ENCODE results near the gene CCDC157. TPM values are rescaled to one million over a fixed set of nuclear protein-coding genes. Genes with fewer than 3 reads are reported as not detected.

The CCDC157 gene
- total RNA-seq, 1 experiment from 2014 or later: 3.5 TPM

DNA sequence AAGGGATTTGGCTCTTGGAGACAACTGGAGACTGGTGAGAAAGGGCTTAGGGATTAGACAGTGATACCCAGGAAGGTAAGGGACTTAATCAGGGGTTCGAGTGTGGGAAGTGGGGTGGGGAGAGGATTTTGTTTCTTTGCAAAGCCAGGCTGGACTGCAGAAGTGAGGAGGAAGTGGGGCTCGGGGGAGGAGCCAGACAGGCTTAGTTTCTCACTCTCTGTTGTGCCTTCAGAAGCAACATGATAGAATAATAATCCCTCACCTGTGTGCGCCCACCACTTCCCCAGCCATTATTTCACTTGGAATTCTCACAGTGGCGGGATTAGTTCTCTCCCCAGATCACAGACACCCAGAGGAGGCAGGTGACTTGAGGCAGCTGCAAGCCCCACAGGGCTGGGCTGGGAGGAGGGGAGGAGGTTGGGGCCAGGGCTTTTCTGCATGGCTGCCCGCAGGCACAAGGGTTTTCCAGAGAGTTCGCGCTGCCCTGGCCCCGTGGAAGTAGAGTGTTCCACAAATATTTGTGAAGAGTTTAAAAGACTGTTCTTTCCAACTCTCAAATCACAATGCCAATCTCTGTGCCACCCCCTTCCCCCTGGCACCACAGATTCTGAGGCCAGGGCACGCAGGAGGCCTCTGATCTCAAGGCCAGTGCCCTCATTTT, 36.0 kb downstream of the CCDC157 start:
- Histone ChIP-seq H3K27ac (ENCODE audit: low read length) (no peak overlapping the region), H3K4me1 (ENCODE audit: insufficient read depth, low read length) (peaks cover 2% of the 10 kb centered on the region), H3K4me2 (ENCODE audit: low read length) (no peak overlapping the region), H3K4me3 (ENCODE audit: low read length) (no peak overlapping the region), H4K20me1 (ENCODE audit: low read length) (peaks cover 4% of the 10 kb centered on the region; the same call in 1 of the 2 replicates), H3K27me3 (ENCODE audit: low read length) (no peaks in the 10 kb centered on the region), H3K9ac (ENCODE audit: low read length) (no peak overlapping the region), H3K9me2 (replicated peaks; ENCODE audit: low read length) (no peaks in the 10 kb centered on the region), H3F3A (ENCODE audit: low read length, unreplicated experiment) (no peaks in the 10 kb centered on the region), H3K36me3 (ENCODE audit: low read depth, low read length) (no peaks in the 10 kb centered on the region), H2AFZ (ENCODE audit: low read length) (no peak overlapping the region), H3K79me2 (ENCODE audit: low read length) (peaks cover 7% of the 10 kb centered on the region), H3K9me3 (ENCODE audit: low read length) (no peaks in the 10 kb centered on the region)
- TF ChIP-seq EZH2phosphoT487 (IDR thresholded peaks at IDR 0.05; ENCODE audit: borderline replicate concordance, low read length): no peak
- TF ChIP-seq EZH2 (IDR thresholded peaks at IDR 0.05; ENCODE audit: low read length, unreplicated experiment): no peak
- TF ChIP-seq, protein P1, sequence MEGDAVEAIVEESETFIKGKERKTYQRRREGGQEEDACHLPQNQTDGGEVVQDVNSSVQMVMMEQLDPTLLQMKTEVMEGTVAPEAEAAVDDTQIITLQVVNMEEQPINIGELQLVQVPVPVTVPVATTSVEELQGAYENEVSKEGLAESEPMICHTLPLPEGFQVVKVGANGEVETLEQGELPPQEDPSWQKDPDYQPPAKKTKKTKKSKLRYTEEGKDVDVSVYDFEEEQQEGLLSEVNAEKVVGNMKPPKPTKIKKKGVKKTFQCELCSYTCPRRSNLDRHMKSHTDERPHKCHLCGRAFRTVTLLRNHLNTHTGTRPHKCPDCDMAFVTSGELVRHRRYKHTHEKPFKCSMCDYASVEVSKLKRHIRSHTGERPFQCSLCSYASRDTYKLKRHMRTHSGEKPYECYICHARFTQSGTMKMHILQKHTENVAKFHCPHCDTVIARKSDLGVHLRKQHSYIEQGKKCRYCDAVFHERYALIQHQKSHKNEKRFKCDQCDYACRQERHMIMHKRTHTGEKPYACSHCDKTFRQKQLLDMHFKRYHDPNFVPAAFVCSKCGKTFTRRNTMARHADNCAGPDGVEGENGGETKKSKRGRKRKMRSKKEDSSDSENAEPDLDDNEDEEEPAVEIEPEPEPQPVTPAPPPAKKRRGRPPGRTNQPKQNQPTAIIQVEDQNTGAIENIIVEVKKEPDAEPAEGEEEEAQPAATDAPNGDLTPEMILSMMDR (conservative IDR thresholded peaks at IDR 0.05; ENCODE audit: low read depth, low read length): no peak
- POLR2A ChIA-PET (ENCODE audit: unreplicated experiment): no interaction called here
- CTCF ChIA-PET: no interaction called here
- BruUV-seq (replicated peaks): no TSS peak
- DNase-seq: no peak
- no peak for ATAC-seq
- intact Hi-C loops (cut with micrococcal nuclease): no loop called here

DNA sequence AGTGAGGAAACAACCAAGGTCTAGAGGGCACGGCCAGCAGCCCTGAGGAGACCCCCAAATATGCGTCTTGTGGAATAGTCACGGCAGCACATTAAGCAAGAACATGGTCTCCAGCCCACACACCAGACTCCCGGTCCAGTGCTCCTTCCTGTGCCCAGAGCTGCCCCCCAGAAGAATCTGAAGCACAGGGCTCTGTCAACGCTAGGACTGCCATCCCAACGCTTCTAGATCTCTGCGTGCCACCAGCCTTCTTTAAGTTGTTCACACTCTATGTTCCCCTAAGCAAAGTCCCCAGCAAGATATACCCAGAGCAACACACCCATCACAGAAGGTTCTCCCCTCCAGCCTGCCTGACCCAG, 36.5 kb downstream of the CCDC157 start:
- TF ChIP-seq, protein P1 (conservative IDR thresholded peaks at IDR 0.05; ENCODE audit: low read depth, low read length): no peak
- TF ChIP-seq EZH2 (IDR thresholded peaks at IDR 0.05; ENCODE audit: low read length, unreplicated experiment) (no peak), EZH2phosphoT487 (IDR thresholded peaks at IDR 0.05; ENCODE audit: borderline replicate concordance, low read length) (no peak)
- POLR2A ChIA-PET (ENCODE audit: unreplicated experiment): no interaction called here
- H3K27me3 ChIP-seq (ENCODE audit: low read length): no peaks in the 10 kb centered on the region
- peaks cover 6% of the 10 kb centered on the region; the same call in 1 of the 2 replicates for H4K20me1 ChIP-seq (ENCODE audit: low read length)
- no peak for ATAC-seq
- CTCF ChIA-PET: no interaction called here
- H3K4me3 ChIP-seq (ENCODE audit: low read length): no peak overlapping the region
- intact Hi-C loops (cut with micrococcal nuclease): no loop called here
- BruUV-seq (replicated peaks): no TSS peak
- H2AFZ ChIP-seq (ENCODE audit: low read length): no peak overlapping the region
- DNase-seq: no peak
- H3K79me2 ChIP-seq (ENCODE audit: low read length): peaks cover 12% of the 10 kb centered on the region
- no peak overlapping the region for H3K9ac ChIP-seq (ENCODE audit: low read length)
- H3K4me2 ChIP-seq (ENCODE audit: low read length): no peak overlapping the region
- peaks cover 7% of the 10 kb centered on the region for H3K4me1 ChIP-seq (ENCODE audit: insufficient read depth, low read length)
- no peaks in the 10 kb centered on the region for H3K9me3 ChIP-seq (ENCODE audit: low read length)
- no peaks in the 10 kb centered on the region for H3K9me2 ChIP-seq (replicated peaks; ENCODE audit: low read length)
- no peaks in the 10 kb centered on the region for H3K36me3 ChIP-seq (ENCODE audit: low read depth, low read length)
- H3K27ac ChIP-seq (ENCODE audit: low read length): no peak overlapping the region
- no peaks in the 10 kb centered on the region for H3F3A ChIP-seq (ENCODE audit: low read length, unreplicated experiment)

DNA sequence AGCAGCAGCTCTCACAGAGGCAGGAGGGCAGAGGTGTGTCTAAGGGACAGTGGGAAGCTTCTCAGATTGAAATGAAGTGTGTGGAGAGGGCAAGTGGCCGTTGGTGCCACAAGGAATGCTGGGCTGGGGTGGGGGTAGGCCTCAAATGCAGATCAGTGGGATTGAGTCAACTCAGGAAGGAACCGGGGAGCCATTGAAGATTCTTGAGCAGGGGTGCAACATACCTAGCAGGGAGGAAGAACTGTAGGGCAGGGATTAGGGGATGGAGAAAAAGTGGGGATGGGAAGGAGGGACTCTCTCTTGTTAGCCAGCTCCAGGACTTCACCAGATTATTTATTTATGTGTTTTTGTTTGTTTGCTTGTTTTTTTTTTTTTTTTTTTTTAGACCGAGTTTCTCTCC, 37.1 kb downstream of the CCDC157 start:
- Histone ChIP-seq H4K20me1 (ENCODE audit: low read length) (peaks cover 6% of the 10 kb centered on the region; the same call in 1 of the 2 replicates), H3K36me3 (ENCODE audit: low read depth, low read length) (no peaks in the 10 kb centered on the region), H3K9me2 (replicated peaks; ENCODE audit: low read length) (no peaks in the 10 kb centered on the region), H3K27ac (ENCODE audit: low read length) (no peak overlapping the region), H3K4me1 (ENCODE audit: insufficient read depth, low read length) (peaks cover 8% of the 10 kb centered on the region), H3F3A (ENCODE audit: low read length, unreplicated experiment) (no peaks in the 10 kb centered on the region), H3K79me2 (ENCODE audit: low read length) (peaks cover 18% of the 10 kb centered on the region), H3K4me3 (ENCODE audit: low read length) (no peak overlapping the region), H2AFZ (ENCODE audit: low read length) (no peak overlapping the region), H3K9me3 (ENCODE audit: low read length) (no peaks in the 10 kb centered on the region), H3K4me2 (ENCODE audit: low read length) (no peak overlapping the region), H3K27me3 (ENCODE audit: low read length) (no peaks in the 10 kb centered on the region), H3K9ac (ENCODE audit: low read length) (no peak overlapping the region)
- no TSS peak for BruUV-seq (replicated peaks)
- CTCF ChIA-PET: no interaction called here
- POLR2A ChIA-PET (ENCODE audit: unreplicated experiment): no interaction called here
- DNase-seq (no peak), ATAC-seq (no peak)
- intact Hi-C loops (cut with micrococcal nuclease): no loop called here
- no peak for TF ChIP-seq EZH2 (IDR thresholded peaks at IDR 0.05; ENCODE audit: low read length, unreplicated experiment)
- TF ChIP-seq, protein P1 (conservative IDR thresholded peaks at IDR 0.05; ENCODE audit: low read depth, low read length): no peak
- no peak for TF ChIP-seq EZH2phosphoT487 (IDR thresholded peaks at IDR 0.05; ENCODE audit: borderline replicate concordance, low read length)

Data from PC-3 (cell line).